Bronchial epithelial cell (primary cell): ENCODE data around the gene DOCK11. TPM values are rescaled to one million over a fixed set of nuclear protein-coding genes. Genes with fewer than 3 reads are reported as not detected.

Experiments
- DNase-seq: peaks from one replicate; pipeline ENCODE4 v3.0.0-alpha.2; 2010; ENCODE audit warnings: low read depth
- FAIRE-seq: peaks from 2 replicates; lab custom pipeline; 2011; peaks lifted over from hg19 to GRCh38; lab: Jason Lieb, UNC
- H3K27me3 ChIP-seq: 2 replicates; pipeline ENCODE4 v1.5.1; 2011; ENCODE audit warnings: low read length; ENCODE audit not compliant: control insufficient read depth, insufficient read depth
- H3K36me3 ChIP-seq: 2 replicates; pipeline ENCODE4 v1.5.1; 2011; ENCODE audit warnings: low read length; ENCODE audit not compliant: control insufficient read depth, insufficient read depth
- H3K4me3 ChIP-seq: 2 replicates; pipeline ENCODE4 v1.5.1; 2011; ENCODE audit warnings: mild to moderate bottlenecking, low read depth, low read length, control low read depth
- total RNA-seq: library from RNA; depleted of rRNA; stranded (reverse); fragments of >200 nt; gene quantifications from 2 replicates; pipeline ENCODE4 v1.2.1, GENCODE V29; 2014
- TF ChIP-seq, protein P1 (sequence below): IDR thresholded peaks from 2 replicates; pipeline ENCODE4 v1.5.1; 2011; ENCODE audit warnings: mild to moderate bottlenecking, moderate library complexity, low read length, control low read depth, inconsistent platforms; ENCODE audit not compliant: insufficient read depth, severe bottlenecking

DOCK11 gene
- total RNA-seq = 0.26 and 0.38 TPM in 2 replicates

DNA sequence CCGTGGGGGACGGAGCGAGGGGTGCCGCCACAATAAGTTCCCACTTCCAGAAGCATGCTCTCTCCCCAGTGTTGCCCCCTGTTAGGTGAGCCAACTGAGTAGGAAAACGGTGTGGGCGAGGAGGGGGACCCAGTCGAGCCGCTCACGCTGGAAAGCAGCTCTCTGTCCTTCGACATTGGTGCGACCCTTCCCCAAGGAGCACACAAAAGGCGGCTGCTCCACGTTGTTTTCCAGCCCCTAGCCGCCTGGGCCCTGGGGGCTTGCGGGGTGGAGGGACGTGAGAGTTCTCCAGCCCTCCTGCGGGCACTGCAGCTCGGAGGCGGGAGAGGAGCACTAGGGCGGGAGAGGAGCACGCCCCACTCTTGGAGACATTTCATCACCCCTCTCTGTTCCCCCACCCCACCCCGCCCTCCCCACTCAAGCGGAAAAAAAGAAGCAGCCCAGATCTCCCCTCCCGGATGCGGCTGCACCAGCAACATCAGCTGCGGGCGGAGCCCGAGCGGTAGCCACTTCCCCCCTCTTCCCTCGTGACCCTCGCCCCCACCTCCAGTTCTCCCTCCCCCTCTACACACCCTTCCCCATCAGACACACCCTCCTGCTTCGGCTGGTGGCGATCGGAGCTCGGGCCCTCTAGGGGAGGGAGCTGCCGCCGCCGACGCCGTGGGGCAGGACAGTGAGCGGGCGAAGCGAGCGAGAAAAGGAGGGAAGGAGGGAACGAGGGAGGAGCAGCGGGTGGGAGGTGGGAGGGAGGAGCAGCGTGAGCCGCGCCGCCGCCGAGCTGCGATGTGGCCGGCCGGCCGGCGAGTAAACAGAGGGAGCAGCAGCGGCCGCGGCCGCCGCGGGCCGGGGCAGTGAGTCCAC, at the start of gene DOCK11:
Gene DOCK11 (plus strand): TSS at position 755 of the 861 bp plus-strand sequence. CDS start 157 bp downstream, outside the sequence.
- TF ChIP-seq, protein P1, sequence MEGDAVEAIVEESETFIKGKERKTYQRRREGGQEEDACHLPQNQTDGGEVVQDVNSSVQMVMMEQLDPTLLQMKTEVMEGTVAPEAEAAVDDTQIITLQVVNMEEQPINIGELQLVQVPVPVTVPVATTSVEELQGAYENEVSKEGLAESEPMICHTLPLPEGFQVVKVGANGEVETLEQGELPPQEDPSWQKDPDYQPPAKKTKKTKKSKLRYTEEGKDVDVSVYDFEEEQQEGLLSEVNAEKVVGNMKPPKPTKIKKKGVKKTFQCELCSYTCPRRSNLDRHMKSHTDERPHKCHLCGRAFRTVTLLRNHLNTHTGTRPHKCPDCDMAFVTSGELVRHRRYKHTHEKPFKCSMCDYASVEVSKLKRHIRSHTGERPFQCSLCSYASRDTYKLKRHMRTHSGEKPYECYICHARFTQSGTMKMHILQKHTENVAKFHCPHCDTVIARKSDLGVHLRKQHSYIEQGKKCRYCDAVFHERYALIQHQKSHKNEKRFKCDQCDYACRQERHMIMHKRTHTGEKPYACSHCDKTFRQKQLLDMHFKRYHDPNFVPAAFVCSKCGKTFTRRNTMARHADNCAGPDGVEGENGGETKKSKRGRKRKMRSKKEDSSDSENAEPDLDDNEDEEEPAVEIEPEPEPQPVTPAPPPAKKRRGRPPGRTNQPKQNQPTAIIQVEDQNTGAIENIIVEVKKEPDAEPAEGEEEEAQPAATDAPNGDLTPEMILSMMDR = no peak
- no peaks in the 10 kb centered on the region for H3K36me3 ChIP-seq
- peak within 1 kb of the TSS; percentile 45 for H3K4me3 ChIP-seq
- DNase-seq (no peak), FAIRE-seq (no peak)
- H3K27me3 ChIP-seq = peaks cover 4% of the 10 kb centered on the region

DNA sequence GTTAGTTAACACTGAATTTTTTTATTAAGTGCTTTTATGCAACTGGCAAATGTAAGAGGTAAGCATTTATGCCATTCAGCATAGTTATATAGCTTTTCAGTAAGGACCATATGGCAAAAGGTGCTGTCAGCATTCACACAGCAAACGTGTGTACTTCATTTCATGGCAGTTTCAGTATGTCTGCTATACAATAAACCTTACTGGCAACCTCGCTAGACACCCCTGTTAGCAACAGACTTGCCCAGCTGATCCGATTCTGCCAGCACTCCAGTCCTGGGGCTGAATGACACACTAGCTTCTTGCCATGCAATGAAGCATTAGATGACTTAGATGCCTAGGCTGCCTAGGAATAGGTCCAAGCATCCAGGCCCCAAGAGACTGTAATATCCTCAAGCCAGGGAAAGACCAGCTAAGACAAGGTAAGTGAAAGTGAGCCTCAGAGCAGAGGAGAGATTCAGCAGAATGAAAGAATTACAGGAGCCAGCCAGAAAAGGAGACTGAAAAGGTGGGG, 47.3 kb upstream of the DOCK11 start:
- DNase-seq (no peak), FAIRE-seq (no peak)
- TF ChIP-seq, protein P1 = no peak
- Histone ChIP-seq H3K36me3 (no peaks in the 10 kb centered on the region), H3K27me3 (no peaks in the 10 kb centered on the region), H3K4me3 (no peak overlapping the region)

DNA sequence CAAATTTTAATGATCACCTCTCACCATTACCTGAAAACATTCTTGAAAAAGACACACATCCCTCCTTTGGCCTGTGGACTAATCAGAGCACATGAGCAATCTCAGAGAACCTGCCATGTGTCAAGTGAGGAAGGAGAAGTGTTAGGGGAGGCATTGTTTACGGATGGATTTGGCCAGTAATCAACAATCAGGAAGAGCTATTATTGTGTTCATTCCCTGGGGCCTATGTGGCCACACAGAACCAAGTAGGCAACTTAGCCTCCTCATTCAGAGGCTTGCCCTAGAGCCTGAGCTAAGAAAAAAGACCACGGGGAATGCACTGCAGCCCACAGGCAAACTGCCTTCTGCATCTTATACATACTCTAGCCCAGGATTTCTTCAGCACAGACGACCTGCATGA, 40.6 kb upstream of the DOCK11 start:
- no peaks in the 10 kb centered on the region for H3K27me3 ChIP-seq
- no peak for FAIRE-seq
- TF ChIP-seq, protein P1 = no peak

DNA sequence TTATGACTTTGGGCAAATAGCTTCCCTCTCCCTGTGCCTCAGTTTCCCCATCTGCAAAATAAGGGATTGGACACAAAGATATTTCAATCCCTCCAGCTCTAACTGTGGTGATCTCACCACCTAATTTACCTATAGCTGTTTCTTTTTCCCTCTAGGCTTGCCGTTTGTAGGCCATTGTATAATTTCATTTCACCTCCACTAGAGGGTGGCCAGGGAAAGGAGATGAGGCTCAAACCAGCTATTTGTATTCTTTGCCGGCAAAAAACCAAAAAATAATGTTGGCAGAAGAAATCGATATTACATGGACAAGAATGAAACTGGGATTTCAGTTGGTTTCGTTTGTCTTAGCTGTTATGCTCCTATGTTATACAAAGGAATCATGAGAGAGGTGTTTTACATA, 36.1 kb upstream of the DOCK11 start:
- Histone ChIP-seq H3K36me3 (no peaks in the 10 kb centered on the region), H3K4me3 (no peak overlapping the region), H3K27me3 (no peaks in the 10 kb centered on the region)
- DNase-seq = peak; percentile 29
- TF ChIP-seq, protein P1 = peak; percentile 37
- no peak for FAIRE-seq

More for the DNA sequence above, 40.6 kb upstream of the DOCK11 start:
- H3K36me3 ChIP-seq = no peaks in the 10 kb centered on the region
- DNase-seq = no peak
- no peak overlapping the region for H3K4me3 ChIP-seq

DNA sequence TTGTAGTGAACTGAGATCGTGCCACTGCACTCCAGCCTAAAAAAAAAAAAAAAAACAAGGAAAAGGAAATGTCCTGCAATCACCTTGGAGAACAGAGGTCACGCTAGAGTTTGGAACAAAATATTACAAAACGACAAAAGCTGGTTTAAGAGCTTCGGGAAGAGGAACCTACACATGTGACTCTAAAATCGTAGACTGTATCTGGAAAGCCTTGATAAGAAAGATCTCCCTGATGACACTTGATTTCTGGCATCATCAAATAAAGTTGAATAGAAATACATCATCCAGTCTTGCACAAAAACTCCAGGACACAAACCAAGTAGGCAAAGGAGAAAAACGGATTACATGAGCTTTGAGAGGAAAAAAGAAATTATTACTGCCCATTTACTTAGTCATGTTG, 31.1 kb upstream of the DOCK11 start:
- Histone ChIP-seq H3K4me3 (no peak overlapping the region), H3K27me3 (no peaks in the 10 kb centered on the region), H3K36me3 (no peaks in the 10 kb centered on the region)
- FAIRE-seq (no peak), DNase-seq (no peak)
- TF ChIP-seq, protein P1 = no peak
